Femur (tissue), 1 donor: ENCODE measurements around the gene IQUB.
A peak's percentile ranks its signal among the peaks of the same experiment; 100 is the strongest.
"Not testable (repeated sequence)": the region's sequence is repeated elsewhere in the genome, so short reads cannot be mapped to it uniquely, and the experiment has no call there.

Experiments used
- DNase-seq: peaks from one replicate; pipeline ENCODE4 v3.0.0-alpha.2; 2017

Gene IQUB

GRCh38 chr7:123538897-123539296 lies 4.5 kb upstream of the IQUB start:
- no peak for DNase-seq

- no peak for DNase-seq
These were observed 3.9 kb upstream of the IQUB start for GRCh38 chr7:123538189-123538714.

- DNase-seq = no peak
These were observed 2.7 kb upstream of the IQUB start for GRCh38 chr7:123537026-123537642.

GRCh38 chr7:123535517-123535916 lies 1.1 kb upstream of the IQUB start:
- DNase-seq = no peak

- DNase-seq = no peak
These were observed 439 bp downstream of the IQUB start for GRCh38 chr7:123533929-123534382.

- no peak for DNase-seq
These were observed 860 bp downstream of the IQUB start for GRCh38 chr7:123533553-123533917.

- DNase-seq = peak; percentile 40
These were observed 1.4 kb downstream of the IQUB start for GRCh38 chr7:123532788-123533552.

- DNase-seq = not testable (repeated sequence)
These were observed 2.1 kb downstream of the IQUB start for GRCh38 chr7:123532343-123532742.

- not testable (repeated sequence) for DNase-seq
These were observed 4.3 kb downstream of the IQUB start for GRCh38 chr7:123530035-123530591.

GRCh38 chr7:123528265-123528664 lies 6.1 kb downstream of the IQUB start:
- DNase-seq = no peak

- not testable (repeated sequence) for DNase-seq
These were observed 6.6 kb downstream of the IQUB start for GRCh38 chr7:123527712-123528225.

GRCh38 chr7:123526533-123526932 lies 7.9 kb downstream of the IQUB start:
- DNase-seq = not testable (repeated sequence)

GRCh38 chr7:123522066-123522465 lies 12.3 kb downstream of the IQUB start:
- DNase-seq = no peak

- DNase-seq = no peak
These were observed 29.2 kb downstream of the IQUB start for GRCh38 chr7:123505221-123505620.

GRCh38 chr7:123502201-123502600 lies 32.2 kb downstream of the IQUB start:
- no peak for DNase-seq

GRCh38 chr7:123500878-123501489 lies 33.4 kb downstream of the IQUB start:
- no peak for DNase-seq

GRCh38 chr7:123499211-123499970 lies 35.0 kb downstream of the IQUB start:
- DNase-seq = no peak

GRCh38 chr7:123498601-123499000 lies 35.8 kb downstream of the IQUB start:
- DNase-seq = no peak

GRCh38 chr7:123498031-123498430 lies 36.4 kb downstream of the IQUB start:
- no peak for DNase-seq

- no peak for DNase-seq
These were observed 40.1 kb downstream of the IQUB start for GRCh38 chr7:123494193-123494796.

GRCh38 chr7:123492485-123492884 lies 41.9 kb downstream of the IQUB start:
- DNase-seq = no peak

GRCh38 chr7:123485721-123486120 lies 48.7 kb downstream of the IQUB start:
- DNase-seq = no peak
